GM12891 (cell line): Measurements from ENCODE around the gene RHBDD3.

ENCODE experiments used
- PAX5 ChIP-seq: IDR thresholded peaks from 2 replicates; pipeline ENCODE4 v1.6.1; 2011; ENCODE audit warnings: low read length, moderate library complexity, mild to moderate bottlenecking; ENCODE audit not compliant: insufficient read depth, severe bottlenecking
- POLR2A ChIP-seq: IDR thresholded peaks from 2 replicates; pipeline ENCODE4 v1.6.1; 2011; ENCODE audit warnings: low read depth, low read length, control low read depth
- POLR2AphosphoS5 ChIP-seq: IDR thresholded peaks from 2 replicates; pipeline ENCODE4 v1.6.1; 2011; ENCODE audit warnings: low read depth, low read length, control low read depth
- POU2F2 ChIP-seq: IDR thresholded peaks from 2 replicates; pipeline ENCODE4 v1.6.1; 2011; ENCODE audit warnings: low read depth, mild to moderate bottlenecking, control low read depth, low read length, moderate library complexity
- SPI1 ChIP-seq: IDR thresholded peaks from 2 replicates; pipeline ENCODE4 v1.6.1; 2011; ENCODE audit warnings: low read depth, low read length, control low read depth
- TAF1 ChIP-seq: IDR thresholded peaks from 2 replicates; pipeline ENCODE4 v1.6.1; 2011; ENCODE audit warnings: low read depth, low read length, control low read depth

DNA sequence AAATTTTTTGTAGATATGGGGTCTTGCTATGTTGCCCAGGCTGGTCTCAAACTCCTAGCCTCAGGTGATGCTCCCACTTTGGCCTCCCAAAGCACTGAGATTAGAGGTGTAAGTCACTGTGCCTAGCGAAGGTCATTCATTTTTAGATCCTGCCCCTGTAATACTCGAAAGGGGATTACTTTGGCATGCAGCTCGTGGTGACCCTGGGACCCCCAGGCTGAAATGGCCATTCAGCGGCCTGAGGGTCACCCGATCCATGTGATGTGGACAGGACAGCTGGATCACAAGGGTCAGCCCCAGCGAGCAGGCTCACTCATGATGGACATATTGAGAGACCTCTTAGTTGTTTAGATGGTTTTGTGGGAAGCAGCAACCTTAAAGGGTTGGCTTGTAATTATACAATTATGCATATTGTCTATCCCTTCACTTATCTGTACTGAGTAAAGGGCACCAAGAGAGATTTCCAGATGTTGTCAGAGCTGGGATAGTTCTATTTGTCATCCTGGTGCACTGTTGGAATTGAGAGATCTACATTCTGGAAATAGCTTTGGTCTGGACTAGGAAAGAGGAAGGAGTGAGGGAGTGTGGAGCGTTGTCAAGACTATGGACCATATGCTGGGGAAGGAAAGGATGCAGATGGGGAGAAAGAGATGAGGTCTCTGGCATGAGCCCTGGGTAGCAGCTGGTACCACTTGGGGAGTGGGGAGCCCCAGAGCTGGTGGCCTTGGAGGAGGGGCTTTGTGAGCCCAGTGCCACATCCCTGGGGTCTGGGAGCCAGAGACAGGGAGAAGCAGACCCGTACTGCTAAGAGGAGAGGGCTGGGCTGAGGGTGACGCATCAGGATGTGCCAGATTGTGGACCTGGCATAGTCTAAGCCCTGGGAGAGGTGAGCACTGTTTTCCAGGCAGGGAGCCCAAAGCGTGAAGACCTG is 15.5 kb downstream of the RHBDD3 start:
- TF ChIP-seq POLR2AphosphoS5 = no peak
- no peak for TF ChIP-seq TAF1
- no peak for TF ChIP-seq POLR2A
- TF ChIP-seq PAX5 = no peak
- TF ChIP-seq POU2F2 = no peak
- TF ChIP-seq SPI1 = no peak
